Small intestine (tissue), 7 donors: ENCODE results near the gene COL5A1. TPM values are rescaled to one million over a fixed set of nuclear protein-coding genes. Genes with fewer than 3 reads are reported as not detected.
"Not testable (repeated sequence)": the region's sequence is repeated elsewhere in the genome, so short reads cannot be mapped to it uniquely, and the experiment has no call there.

Source experiments
- DNase-seq, 2 donors: peaks; one replicate each; pipeline versions ENCODE4 v3.0.0 to v3.0.0-alpha.2; 2013
- FAIRE-seq: peaks from 2 replicates; lab custom pipeline; 2012; peaks lifted over from hg19 to GRCh38; lab: Jason Lieb, UNC
- H3K27ac ChIP-seq, 3 donors: one replicate each; pipeline ENCODE4 v1.5.1; 2013; ENCODE audit warnings: low read length in 2 of 3, mild to moderate bottlenecking in 2 of 3, control low read depth in 1 of 3, inconsistent platforms in 1 of 3, low read depth in 1 of 3, moderate library complexity in 1 of 3
- H3K27me3 ChIP-seq, 3 donors: one replicate each; pipeline ENCODE4 v1.6.1; 2013; ENCODE audit warnings: low read length in 3 of 3, inconsistent platforms in 1 of 3; ENCODE audit not compliant: control insufficient read depth in 3 of 3, insufficient read depth in 3 of 3
- H3K36me3 ChIP-seq, 3 donors: one replicate each; pipeline ENCODE4 v1.6.1; 2013; ENCODE audit warnings: low read length in 3 of 3, inconsistent platforms in 1 of 3, low read depth in 1 of 3, mild to moderate bottlenecking in 1 of 3, moderate library complexity in 1 of 3; ENCODE audit not compliant: control insufficient read depth in 3 of 3, insufficient read depth in 2 of 3
- H3K4me1 ChIP-seq, 3 donors: one replicate each; pipeline ENCODE4 v1.6.1; 2013; ENCODE audit warnings: low read length in 2 of 3, inconsistent platforms in 1 of 3, low read depth in 1 of 3, mild to moderate bottlenecking in 1 of 3, moderate library complexity in 1 of 3; ENCODE audit not compliant: control insufficient read depth in 3 of 3, insufficient read depth in 2 of 3
- H3K4me3 ChIP-seq, 3 donors: one replicate each; pipeline ENCODE4 v1.5.1; 2013; ENCODE audit warnings: low read length in 3 of 3, control low read depth in 1 of 3, inconsistent platforms in 1 of 3, low read depth in 1 of 3, mild to moderate bottlenecking in 1 of 3, moderate library complexity in 1 of 3
- H3K9me3 ChIP-seq, 2 donors: one replicate each; pipeline ENCODE4 v1.6.1; 2013; ENCODE audit warnings: low read depth in 1 of 2, low read length in 1 of 2; ENCODE audit not compliant: control insufficient read depth in 2 of 2, insufficient read depth in 1 of 2
- WGBS, 3 donors: extraction: QIAGEN DNeasy Blood & Tissue Kit; methylation state at CpG; one replicate each; pipeline ENCODE4 v1.1.7; 2013; 5-methylcytosine and 5-hydroxymethylcytosine counted together
- polyA plus RNA-seq, 4 donors: library from polyadenylated mRNA; stranded (reverse) in 3 of 4; unstranded in 1 of 4; fragments of 200-250 nt in 3 of 4; fragments of 120-200 nt in 1 of 4; gene quantifications; one replicate each; pipeline versions ENCODE4 v1.2.1 to v1.2.3, GENCODE V29; 2013
- donor health status: healthy with polysubstance abuse.
- donor health status: control.
- donor health status: control.
- donor health status: Bipolar disorder and iron deficiency.
- donor health status: healthy.

COL5A1 gene
- polyA plus RNA-seq, 4 donors = 0.22 to 54.0 (median 5.4) TPM

GRCh38 chr9:134638502-134639090, 3.0 kb upstream of the COL5A1 start:
- WGBS, 3 donors = 83 to 85% (median 85%) methylated on average over 13 of the region's 13 CpGs
- no peak for DNase-seq
- no peak overlapping the region for H3K27ac ChIP-seq

DNA sequence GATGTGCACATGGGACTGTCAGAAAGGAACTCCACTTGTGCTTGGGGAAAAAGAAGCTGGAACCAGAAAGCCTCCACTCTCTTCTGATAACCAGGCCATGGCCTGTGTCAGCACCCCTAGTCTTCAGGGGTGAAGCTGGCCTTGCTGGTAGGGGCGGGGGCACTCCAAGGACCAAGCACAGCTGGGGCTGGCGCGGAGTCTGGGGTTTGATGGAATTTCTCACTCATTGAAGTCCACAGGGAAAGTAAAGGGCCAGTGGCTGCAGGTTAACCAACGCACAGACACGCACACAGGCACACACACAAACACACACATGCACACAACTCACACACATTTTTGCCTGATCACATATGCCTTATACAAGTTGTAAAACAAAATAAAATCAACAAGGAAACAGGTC, 1.6 kb upstream of the COL5A1 start:
- Histone ChIP-seq H3K36me3 (no peaks in the 10 kb centered on the region), H3K9me3 (no peaks in the 10 kb centered on the region), H3K4me3 (no peak overlapping the region), H3K27ac (no peak overlapping the region), H3K4me1 (peaks cover 0 to 8% (median 0%) of the 10 kb centered on the region in 3 donors), H3K27me3 (peaks cover 5 to 24% (median 7%) of the 10 kb centered on the region in 3 donors)
- no peak for FAIRE-seq
- 85 to 97% (median 90%) methylated on average over 5 of the region's 5 CpGs for WGBS, 3 donors
- no peak for DNase-seq

More at GRCh38 chr9:134638502-134639090, 3.0 kb upstream of the COL5A1 start:
- no peak for FAIRE-seq
- peaks cover 0 to 8% (median 0%) of the 10 kb centered on the region in 3 donors for H3K4me1 ChIP-seq
- peaks cover 5 to 21% (median 7%) of the 10 kb centered on the region in 3 donors for H3K27me3 ChIP-seq
- no peak overlapping the region for H3K4me3 ChIP-seq
- no peaks in the 10 kb centered on the region for H3K9me3 ChIP-seq
- no peaks in the 10 kb centered on the region for H3K36me3 ChIP-seq

- FAIRE-seq = no peak
- 31 to 57% (median 43%) methylated on average over 14 of the region's 14 CpGs for WGBS, 3 donors
- H3K27ac ChIP-seq = peak overlapping the region in 2 of 3 donors; percentile 40 to 78
- peaks cover 0 to 3% (median 0%) of the 10 kb centered on the region in 3 donors for H3K36me3 ChIP-seq
- peaks cover 5 to 24% (median 7%) of the 10 kb centered on the region in 3 donors for H3K27me3 ChIP-seq
- no peak for DNase-seq
- no peaks in the 10 kb centered on the region for H3K9me3 ChIP-seq
- H3K4me3 ChIP-seq = peak overlapping the region in 1 of 3 donors; percentile 37
- peaks cover 0 to 14% (median 0%) of the 10 kb centered on the region in 3 donors for H3K4me1 ChIP-seq
These were observed 964 bp upstream of the COL5A1 start for GRCh38 chr9:134640506-134641172.

DNA sequence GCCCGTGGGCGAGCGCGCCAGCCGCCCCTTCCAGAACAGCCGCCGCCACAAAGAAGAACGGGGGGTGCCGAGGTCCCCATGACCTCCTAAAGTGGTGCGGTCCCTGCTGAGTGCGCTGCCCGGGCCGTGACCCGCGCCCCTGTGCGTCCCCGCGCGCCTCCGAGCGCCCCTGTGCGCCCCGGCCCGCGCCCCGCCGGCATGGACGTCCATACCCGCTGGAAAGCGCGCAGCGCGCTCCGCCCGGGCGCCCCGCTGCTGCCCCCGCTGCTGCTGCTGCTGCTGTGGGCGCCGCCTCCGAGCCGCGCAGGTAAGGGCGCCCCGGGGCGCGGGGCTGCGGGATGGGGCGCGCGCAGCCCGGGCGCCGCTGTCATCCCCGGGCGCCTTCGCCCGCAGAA, 384 bp downstream of the COL5A1 start:
- Histone ChIP-seq H3K27me3 (peaks cover 5 to 24% (median 7%) of the 10 kb centered on the region in 3 donors), H3K4me1 (peaks cover 0 to 20% (median 0%) of the 10 kb centered on the region in 3 donors), H3K9me3 (no peaks in the 10 kb centered on the region), H3K27ac (peak overlapping the region in 2 of 3 donors; percentile 64 to 84), H3K4me3 (peak overlapping the region; percentile 16 to 59 (median 24)), H3K36me3 (peaks cover 0 to 6% (median 0%) of the 10 kb centered on the region in 3 donors)
- DNase-seq = peak in 1 of 2 donors; percentile 37
- FAIRE-seq = no peak
- 1 to 3% (median 1%) methylated on average over 27 to 58 of the region's 58 CpGs for WGBS, 3 donors

- DNase-seq = peak in 1 of 2 donors; percentile 46
These were observed 980 bp downstream of the COL5A1 start for GRCh38 chr9:134642385-134643181.

DNA sequence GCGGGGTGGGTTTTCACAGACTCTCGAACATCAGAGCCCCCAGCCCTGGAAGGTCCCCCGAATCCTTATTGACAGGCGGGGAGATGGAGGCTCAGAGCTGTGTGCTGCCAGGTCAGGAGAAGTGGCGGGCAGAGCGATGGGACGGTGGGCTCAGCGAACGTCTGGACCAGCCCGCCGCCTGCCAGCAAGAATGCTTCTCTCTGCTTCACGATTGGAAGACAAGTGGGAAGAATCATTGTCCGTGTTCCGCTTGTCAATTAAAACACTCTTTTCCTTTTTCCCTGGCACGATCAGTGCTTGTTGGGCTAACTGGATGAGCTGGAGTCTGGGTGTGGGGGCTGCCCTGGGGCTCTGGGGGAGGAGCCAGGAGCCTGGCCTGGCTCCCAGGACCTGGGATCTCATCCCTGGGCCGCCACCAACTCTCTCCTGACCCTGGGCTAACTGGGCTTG, 1.6 kb downstream of the COL5A1 start:
- H3K4me1 ChIP-seq = peaks cover 0 to 20% (median 0%) of the 10 kb centered on the region in 3 donors
- H3K27ac ChIP-seq = peak overlapping the region in 2 of 3 donors; percentile 84 to 85
- H3K4me3 ChIP-seq = peak overlapping the region in 1 of 3 donors; percentile 59
- no peaks in the 10 kb centered on the region for H3K9me3 ChIP-seq
- H3K27me3 ChIP-seq = peaks cover 5 to 24% (median 7%) of the 10 kb centered on the region in 3 donors
- peaks cover 0 to 7% (median 0%) of the 10 kb centered on the region in 3 donors for H3K36me3 ChIP-seq
- WGBS, 3 donors = 36 to 53% (median 43%) methylated on average over 16 of the region's 16 CpGs
- no peak for FAIRE-seq
- no peak for DNase-seq

More at GRCh38 chr9:134642385-134643181, 980 bp downstream of the COL5A1 start:
- WGBS, 3 donors = 7 to 10% (median 8%) methylated on average over 28 to 37 of the region's 37 CpGs
- peaks cover 0 to 7% (median 0%) of the 10 kb centered on the region in 3 donors for H3K36me3 ChIP-seq
- H3K4me1 ChIP-seq = peaks cover 0 to 20% (median 0%) of the 10 kb centered on the region in 3 donors
- FAIRE-seq = no peak
- H3K27ac ChIP-seq = peak overlapping the region in 2 of 3 donors; percentile 84 to 85
- peaks cover 5 to 24% (median 7%) of the 10 kb centered on the region in 3 donors for H3K27me3 ChIP-seq
- no peaks in the 10 kb centered on the region for H3K9me3 ChIP-seq
- peak overlapping the region; percentile 16 to 59 (median 24) for H3K4me3 ChIP-seq

DNA sequence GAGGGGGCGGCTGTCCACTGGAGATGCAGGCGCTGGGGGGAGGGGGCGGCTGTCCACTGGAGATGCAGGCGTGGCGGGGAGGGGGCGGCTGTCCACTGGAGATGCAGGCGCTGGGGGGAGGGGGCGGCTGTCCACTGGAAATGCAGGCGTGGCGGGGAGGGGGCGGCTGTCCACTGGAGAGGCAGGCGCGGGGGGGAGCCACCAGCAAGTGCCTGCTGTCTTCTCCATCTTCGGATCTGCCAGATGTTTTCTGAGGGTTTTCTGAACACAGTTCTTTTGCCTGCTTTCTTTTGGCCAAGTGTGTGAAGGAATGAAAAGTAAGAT, 2.8 kb downstream of the COL5A1 start:
- FAIRE-seq, DNase-seq, H3K9me3 ChIP-seq: not testable (repeated sequence)
- H3K27me3 ChIP-seq = peaks cover 5 to 24% (median 7%) of the 10 kb centered on the region in 3 donors
- peak overlapping the region in 1 of 3 donors; percentile 78 for H3K27ac ChIP-seq
- 52 to 79% (median 59%) methylated on average over 5 to 12 of the region's 14 CpGs for WGBS, 3 donors
- peak overlapping the region in 1 of 3 donors; percentile 18 for H3K4me3 ChIP-seq
- peaks cover 0 to 12% (median 0%) of the 10 kb centered on the region in 3 donors for H3K36me3 ChIP-seq
- peaks cover 0 to 20% (median 0%) of the 10 kb centered on the region in 3 donors for H3K4me1 ChIP-seq
